ENCODE data around the gene ETV4.
A peak's percentile ranks its signal among the peaks of the same experiment; 100 is the strongest.

Gene ETV4

DNA sequence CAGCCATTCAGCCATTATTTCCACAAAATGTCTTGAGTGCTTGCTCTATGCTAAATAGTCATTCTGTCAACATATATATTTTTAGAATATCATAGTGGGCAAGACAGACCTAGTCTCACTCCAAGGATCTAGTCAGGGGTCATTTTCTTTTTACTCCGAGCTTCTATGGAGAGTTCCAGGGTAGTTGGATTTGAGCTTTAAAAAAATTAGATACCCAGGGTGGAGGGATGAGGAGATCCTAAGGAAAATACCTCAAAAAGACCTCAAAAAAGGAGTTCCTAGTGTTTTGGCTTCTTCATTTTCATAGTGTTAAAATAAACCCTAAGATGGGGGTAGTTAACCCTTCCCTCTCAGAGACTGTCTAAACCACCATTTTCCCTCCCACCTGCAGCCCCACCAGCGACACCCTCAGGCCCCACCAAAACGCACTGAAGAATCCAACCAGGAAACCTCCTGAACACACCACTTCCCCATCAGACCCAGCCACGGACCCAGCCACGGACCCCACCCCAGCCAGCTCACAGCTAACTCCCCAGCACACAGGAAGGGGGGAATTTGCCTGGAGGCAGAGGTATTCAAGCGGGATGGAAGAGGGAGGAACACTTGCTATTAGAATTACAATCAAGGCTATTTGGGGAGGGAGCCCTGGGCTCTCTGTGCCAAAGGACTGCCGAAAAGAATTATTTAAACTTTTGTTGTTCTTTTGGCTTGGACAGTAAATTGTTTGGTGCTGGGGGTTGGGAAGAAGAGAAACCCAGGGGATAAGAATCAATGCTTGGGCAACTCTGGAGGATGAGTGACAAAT lies 2.2 kb downstream of the ETV4 start:
- no peak for DNase-seq (ENCODE audit: low spot score)

DNA sequence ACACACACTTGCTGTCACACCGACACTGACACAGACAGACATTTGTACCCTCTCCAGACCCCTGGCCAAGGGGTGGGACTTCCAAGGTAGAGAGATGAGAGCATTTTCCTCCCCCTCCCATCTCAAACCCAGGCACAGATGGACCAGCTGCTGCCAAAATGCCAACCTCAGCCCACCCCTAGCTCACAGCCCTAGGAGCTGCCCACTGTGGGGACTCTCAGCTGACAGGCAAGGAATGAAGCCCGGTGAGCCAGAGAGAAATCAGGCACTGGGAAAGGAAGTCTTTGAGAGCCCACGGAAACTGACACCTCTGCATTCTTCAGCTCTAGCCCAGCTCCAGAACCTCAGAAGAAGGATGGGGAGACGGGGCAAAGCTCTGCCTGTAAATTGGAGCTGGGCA lies 2.8 kb downstream of the ETV4 start:
- no peak for DNase-seq (ENCODE audit: low spot score)

- DNase-seq (ENCODE audit: low spot score), result no peak
These were observed 3.3 kb downstream of the ETV4 start for GRCh38 chr17:43542859-43543258.

DNA sequence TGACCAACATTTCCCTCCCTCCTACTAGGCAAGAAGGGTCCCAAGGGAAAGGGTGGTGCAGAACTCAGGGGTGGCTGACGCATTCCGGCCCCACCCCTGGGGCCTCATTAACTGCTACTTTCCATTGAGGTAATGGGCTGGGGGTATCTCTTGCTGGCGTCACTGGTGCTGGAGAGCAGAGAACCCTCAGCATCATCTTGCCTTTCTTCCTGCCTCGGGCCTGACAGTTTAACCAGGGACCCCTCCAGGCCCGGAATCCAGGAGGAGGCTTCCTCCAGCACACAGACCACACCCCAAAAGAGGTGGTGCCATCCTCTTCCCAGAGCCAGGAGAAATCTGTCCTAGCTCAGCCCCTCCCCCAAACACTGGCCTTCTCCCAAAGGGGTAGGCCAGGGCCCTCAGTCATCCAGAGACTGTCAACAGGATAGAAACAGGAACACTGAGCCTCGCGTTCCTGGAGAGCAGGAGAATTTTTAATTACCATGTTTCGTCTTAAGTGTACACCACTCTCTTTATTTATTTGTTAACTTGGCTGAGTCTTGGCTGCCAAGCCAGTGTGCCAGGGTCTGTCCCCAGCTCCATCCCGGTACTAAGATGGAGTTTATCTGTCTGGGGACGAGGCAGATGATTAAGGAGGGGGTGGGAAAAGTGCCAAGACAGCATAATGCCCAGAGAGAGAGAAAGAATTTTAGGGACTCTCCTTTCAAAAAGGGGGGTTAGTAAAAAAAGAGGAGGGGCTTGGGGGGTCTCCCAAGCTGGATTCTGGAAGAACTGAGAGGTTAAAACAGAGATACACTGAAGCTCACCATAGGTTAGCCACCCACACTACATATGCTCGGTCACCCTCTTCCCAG lies 5.1 kb downstream of the ETV4 start:
- DNase-seq (ENCODE audit: low spot score), result peak; percentile 27

GRCh38 chr17:43536236-43536992 lies 9.7 kb downstream of the ETV4 start:
- DNase-seq (ENCODE audit: low spot score), result no peak

- DNase-seq (ENCODE audit: low spot score), result no peak
These were observed 11.2 kb downstream of the ETV4 start for GRCh38 chr17:43534909-43535308.

DNA sequence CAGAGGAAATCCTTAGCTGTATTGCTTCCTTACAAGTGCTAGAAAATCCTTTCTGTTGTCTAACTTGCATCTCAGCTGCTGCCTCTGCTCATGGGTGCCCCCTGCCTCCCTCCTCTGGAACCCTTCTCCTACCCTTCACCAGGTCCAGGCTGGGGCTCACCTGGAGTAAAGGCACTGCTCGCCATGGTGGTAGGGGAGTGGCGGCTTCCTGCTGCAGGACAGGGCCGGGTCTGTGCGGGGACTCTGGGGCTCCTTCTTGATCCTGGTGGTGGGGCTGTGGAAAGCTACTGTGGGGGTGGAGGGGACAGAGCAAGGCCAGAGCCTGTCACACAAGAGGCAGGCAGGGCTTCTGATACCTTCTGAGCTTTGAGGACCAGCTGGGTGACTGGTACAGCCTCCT lies 12.4 kb downstream of the ETV4 start:
- no peak for DNase-seq (ENCODE audit: low spot score)

- no peak for DNase-seq (ENCODE audit: low spot score)
These were observed 13.6 kb downstream of the ETV4 start for GRCh38 chr17:43532581-43532980.

GRCh38 chr17:43531955-43532354 lies 14.2 kb downstream of the ETV4 start:
- no peak for DNase-seq (ENCODE audit: low spot score)

DNA sequence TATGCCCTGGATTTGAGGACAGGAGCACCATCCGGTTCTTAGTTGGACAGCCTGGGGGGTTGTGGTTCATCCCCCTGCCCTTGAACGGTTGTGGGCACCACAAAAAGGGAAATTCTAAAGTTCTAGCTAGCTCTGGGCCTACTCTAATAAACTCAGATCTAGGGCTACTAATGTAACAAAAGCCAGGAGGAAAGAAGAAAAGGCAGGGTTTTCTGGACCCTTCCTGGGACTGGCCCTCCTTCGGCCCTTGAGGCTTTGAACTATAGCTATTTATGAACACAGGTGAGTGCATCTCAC lies 15.1 kb downstream of the ETV4 start:
- no peak for DNase-seq (ENCODE audit: low spot score)

DNA sequence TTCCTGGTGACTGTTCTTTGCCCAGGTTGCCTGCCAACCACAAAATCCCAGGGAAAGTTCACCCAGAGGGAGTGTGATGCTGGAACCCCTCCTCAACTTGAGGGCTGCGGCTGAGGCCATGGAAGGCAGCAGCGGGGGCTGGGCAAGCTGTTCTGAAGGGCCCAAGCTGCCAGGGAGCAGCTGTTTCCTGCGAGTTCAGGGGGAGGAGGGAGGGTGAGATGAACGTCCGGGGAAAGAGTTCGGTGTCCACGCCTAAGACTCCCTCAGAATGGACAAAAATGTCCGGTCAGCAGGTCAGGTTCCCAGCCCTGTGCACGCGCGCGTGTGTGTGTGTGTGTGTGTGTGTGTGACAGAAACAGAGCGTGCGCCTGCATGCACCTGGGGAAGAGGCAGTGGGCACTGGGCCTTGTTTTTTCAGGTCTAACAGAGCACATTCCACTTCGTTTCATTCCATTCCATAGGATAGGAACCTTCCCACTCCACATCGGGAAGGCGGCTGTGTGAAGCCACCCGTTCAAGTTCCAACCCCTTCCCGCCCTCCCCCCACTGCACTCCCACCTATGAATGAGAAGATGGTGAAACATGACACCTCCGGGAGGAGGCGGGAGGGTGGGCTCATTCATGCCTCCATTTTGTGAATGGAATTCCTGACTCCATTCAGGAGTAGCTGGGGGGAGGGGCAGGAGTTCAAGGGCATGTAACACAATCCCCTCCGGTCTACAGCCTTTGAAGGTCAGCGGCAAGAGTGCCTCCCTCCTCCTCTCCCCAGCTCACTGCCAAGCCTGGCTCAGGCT lies 15.7 kb downstream of the ETV4 start:
- DNase-seq (ENCODE audit: low spot score), result peak; percentile 77

DNA sequence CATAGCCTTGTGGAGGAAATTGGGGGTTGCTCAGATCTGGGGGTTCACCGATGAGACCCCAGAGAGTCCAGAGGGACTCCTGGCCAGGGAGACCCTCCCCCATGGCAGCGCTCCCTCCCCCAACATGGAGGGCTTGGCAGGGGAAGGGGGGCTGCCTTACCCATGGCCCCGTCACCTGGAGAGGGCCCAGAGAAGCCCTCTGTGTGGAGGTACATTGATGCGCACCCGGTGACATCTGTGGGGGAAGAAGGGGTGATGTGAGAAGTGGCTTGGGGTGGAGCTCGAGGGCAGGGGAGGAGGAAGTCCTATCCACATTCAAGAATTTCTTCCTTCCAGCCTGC lies 16.2 kb downstream of the ETV4 start:
- DNase-seq (ENCODE audit: low spot score), result no peak

GRCh38 chr17:43528988-43529814 lies 16.9 kb downstream of the ETV4 start:
- DNase-seq (ENCODE audit: low spot score), result no peak

- no peak for DNase-seq (ENCODE audit: low spot score)
These were observed 17.7 kb downstream of the ETV4 start for GRCh38 chr17:43528319-43528987.

DNA sequence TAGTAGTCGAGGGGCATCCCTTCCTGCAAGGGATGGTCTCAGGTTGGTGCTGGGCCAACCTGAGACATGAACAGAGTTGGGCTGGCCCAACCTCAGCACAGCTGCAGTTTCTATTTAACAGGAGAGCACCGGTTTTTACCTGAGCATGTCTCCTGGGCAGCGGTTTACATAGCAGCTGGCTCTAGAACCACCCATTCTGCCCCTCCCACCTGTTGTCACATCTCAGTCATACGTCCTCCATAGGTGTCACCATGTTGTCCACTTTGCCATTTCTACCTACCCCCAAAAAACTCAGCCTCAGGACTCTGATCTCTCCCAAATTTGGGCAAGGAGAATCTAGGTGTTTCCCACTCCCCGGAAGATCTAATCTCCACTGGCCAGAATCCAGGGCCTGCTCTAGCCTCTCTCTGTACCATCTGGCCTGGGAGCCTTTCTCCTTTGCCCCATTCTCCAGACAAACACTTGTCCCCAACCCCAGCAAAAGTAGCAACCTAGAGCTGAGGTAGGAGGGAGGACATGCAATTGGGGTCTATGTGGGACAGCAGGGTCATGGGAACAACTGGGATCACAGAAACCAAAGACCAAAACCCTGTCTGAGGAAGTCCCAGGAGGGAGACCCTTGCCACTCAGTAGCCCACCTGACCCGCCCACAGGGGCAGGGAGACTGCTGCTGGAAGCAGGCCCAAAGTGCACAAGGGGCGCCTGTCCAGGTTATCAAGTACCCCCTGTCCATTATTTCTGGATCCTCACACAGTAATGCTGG lies 19.1 kb downstream of the ETV4 start:
- no peak for DNase-seq (ENCODE audit: low spot score)

DNA sequence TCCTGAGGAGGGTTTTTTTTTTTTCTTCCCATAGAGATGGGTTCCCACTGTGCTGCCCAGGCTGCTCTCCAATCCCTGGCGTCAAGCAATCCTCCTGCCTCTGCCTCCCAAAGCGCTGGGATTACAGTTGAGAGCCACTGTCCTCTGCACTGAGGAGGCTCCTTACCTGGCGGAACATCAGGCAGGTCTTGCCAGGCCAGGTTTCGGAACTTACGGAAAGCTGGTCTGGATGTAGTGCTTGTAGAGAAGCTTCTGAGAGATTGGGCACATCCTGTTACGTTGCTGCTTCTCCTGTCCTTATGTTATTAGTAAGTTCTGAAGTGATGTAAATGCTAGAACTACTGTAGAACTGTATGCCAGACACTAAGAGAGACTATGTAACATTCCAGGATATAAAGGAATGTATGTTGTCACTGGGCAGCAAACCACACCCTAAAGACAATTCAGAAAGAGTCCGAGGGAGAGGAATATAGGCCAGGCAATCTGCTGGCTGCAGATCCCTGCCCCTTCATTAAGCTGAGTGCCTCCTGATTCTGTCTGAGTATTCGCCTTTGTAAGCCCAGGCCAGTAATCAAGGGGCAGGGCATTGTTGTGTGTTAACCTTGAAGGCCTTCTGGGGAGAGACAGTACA lies 21.1 kb downstream of the ETV4 start:
- DNase-seq (ENCODE audit: low spot score), result no peak

DNA sequence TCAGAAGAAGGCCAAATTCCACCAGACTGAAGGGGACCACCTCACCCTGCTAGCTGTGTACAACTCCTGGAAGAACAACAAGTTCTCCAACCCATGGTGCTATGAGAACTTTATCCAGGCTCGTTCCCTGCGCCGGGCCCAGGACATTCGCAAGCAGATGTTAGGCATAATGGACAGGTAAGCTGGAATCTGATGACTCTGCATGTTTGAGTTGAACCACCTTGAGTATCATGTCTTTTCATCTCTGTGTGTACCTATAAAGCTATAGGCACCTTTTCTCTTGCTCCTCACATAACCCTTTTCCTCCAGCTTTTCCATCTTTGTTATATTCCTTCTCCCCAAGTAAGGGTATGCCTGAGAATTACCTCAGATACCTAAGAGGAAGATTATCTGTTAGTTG lies 24.8 kb downstream of the ETV4 start:
- no peak for DNase-seq (ENCODE audit: low spot score)

DNA sequence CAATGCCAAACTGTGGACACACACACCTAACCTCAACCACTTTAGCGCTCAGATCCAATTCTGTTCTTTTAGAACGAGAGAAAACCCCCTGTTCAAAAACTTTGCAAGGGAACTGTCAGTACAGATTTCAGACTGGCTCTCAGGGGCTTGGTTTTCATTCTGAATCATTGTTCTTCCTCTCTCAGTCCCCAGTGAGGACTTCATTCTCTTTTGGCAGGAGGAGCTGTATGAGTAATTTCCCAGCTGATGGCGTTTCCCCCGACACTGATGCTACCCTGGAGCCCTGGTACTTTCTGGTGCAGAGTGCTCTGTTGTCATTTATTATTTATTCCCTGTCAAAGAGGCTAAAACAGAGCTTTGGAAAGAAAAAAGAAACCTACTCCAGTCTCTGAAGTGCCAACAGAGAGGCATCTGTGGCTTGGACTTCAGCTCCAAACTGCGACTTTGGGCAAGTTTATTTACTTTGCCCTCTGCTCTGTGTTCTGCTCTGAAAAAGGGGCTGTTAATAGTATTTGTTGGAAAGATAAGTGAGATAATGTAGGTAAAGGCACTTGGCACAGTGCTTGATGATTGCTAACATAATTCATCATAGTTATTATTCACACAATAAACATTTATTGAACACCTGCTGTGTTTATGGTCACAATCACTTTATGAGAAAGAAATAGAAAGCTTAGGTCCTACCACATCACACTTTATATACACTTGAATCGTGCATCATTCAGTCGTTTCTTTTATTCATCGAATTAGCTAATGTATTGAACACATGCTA lies 28.3 kb downstream of the ETV4 start:
- peak; percentile 58 for DNase-seq (ENCODE audit: low spot score)

DNA sequence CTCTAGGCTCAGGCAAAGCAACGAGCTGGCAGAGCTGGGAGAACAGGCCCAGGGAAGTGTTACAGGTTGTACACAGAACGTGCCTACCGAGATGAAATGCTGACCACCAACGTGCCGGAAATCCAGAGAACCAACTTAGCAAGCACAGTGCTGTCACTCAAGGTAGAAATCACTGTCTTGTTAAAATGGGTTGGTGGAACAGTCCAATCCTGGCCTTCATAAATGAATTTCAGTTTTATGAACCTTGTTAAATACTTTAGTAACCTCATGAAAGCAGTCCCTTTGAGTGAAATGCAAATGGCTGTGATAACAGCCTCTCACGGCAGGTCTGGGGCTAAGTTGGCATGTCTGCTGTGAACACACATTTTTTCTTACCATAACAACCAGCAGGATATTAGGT lies 29.0 kb downstream of the ETV4 start:
- no peak for DNase-seq (ENCODE audit: low spot score)

Measured in AG08396 (cell line).